HG03280 (cell line): Measurements from ENCODE around the gene SHB.
A peak's percentile ranks its signal among the peaks of the same experiment; 100 is the strongest.
"Not testable (repeated sequence)": the region's sequence is repeated elsewhere in the genome, so short reads cannot be mapped to it uniquely, and the experiment has no call there.

Experiments used
- ATAC-seq: cut with Tn5 transposase; IDR thresholded peaks from one replicate; pipeline ENCODE4 v1.9.1; 2021; ENCODE audit warnings: mild to moderate bottlenecking, moderate library complexity; ENCODE audit not compliant: unreplicated experiment

SHB gene

DNA sequence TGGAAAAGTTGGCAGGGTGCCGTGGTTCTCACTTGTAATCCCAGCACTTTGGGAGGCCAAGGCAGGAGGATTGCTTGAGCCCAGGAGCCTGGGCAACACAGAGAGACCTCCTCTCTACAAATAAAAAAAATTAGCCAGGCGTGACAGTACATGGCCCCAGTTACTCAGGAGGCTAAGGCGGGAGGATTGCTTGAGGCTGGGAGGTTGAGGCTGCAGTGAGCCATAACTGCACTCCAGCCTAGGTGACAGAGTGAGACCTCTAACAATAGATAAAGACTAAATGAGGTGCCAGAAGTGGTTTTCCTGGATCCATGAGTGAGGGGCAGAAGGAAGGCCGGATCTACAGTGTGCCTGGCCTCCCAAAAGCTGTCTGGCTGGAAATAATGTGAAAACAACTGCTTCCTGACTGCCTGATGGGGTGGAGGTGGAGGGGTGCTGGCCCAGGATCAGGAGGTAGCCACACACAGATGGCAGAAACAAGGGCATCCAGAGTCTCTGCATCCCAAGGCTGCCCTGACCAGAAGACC lies 4.1 kb downstream of the SHB start:
- no peak for ATAC-seq

DNA sequence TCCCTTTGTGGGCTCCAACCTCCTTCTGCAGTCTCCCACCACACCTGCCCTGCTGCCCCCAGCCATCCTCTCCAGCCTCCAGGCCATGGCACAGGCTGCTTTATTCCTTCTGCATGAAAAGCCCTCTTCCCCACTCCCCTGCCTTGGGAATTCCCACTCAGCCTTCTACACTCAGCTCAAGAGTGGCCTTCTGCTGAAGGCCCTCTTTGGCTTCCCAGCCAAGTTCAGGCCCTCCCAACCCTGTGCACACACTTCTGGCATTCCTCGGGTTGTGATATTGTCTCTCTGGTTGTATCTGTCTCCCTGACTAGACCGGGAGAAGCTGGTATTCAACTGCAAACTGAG lies 5.7 kb downstream of the SHB start:
- no peak for ATAC-seq

DNA sequence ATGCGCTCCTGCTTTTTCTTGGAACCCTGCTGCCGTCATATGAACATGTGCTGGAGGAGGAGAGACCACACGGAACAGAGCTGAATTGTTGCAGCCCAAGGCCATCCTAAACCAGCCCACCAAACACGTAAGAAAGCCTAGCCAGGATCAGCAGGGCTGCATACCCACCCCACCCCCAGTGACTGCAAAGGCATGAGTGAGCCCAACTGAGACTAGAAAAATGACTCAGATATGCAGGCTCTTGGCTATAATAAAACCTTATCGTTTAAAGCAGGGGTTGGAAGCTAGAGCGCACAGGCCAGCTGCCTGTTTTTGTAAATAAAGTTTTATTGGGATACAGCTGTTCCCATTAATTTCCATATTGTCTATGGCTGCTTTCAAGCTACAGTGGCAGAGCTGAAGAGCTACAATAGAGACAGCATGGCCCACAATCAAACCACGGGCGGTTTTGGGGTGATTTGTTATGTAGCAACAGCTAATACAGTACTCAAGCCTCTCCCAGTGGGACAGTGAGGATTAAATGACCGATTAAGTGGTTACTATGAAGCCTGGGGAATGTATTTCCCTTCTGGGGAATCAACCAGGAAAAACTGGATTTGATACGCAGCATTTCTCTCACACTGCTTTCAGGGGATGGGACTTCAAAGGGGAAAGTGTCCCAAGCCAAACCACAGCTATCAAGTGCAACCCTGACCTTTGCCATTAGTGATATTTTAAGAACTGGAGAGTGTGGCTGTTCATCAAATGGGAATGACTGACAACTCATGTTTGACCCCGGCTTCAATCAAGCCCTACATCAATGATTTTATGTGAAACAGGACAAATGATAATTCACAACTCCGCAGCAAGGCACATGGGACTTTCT lies 6.3 kb downstream of the SHB start:
- no peak for ATAC-seq

DNA sequence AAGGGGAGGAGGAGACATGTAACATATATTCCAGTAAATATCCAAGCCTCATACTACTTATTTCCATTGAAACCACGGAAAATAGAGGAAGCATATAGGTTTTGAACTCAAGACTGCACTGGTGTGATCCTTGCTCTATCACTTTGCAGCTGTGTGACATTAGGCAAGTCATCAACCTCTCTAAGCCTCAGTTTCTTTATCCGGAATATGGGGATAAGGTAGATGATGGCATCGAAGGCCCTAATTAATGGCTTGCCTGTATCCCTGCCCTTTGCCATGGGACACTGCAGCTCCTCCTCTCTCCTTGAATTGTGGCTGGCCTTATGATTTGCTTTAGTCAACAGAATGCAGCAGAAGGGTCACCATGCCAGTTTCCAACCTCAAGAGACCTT lies 6.9 kb downstream of the SHB start:
- no peak for ATAC-seq

DNA sequence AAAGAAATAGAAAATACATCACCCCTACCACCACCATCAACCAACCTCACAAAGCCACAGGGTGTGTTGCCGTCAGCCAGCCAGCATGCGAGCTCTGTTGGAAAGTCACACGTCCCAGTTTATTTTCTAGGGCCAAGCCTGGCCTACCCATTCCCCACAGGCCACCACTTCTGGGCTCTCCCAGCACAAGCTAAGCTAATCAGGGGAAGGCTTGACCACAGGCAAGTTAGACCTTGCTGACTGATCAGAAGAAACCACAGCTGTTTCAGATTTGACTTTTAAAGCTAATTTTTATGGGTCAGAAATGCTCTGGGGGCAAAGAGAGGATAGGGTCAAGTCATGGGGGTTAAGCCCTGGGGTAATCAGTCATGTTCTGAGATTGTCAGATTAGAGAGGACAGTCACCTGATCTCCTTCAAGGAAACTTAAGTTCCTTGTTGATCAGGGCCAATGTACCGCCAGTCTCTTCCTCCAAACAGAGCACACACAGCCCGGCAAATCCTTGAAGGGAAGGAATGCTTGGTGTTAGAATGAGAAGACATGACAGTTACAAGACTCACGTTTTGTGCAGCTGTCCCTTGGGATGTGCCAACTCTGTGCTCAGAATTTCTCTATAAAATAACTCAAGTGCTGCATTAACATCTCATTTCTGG lies 7.6 kb downstream of the SHB start:
- peak; percentile 49 for ATAC-seq

DNA sequence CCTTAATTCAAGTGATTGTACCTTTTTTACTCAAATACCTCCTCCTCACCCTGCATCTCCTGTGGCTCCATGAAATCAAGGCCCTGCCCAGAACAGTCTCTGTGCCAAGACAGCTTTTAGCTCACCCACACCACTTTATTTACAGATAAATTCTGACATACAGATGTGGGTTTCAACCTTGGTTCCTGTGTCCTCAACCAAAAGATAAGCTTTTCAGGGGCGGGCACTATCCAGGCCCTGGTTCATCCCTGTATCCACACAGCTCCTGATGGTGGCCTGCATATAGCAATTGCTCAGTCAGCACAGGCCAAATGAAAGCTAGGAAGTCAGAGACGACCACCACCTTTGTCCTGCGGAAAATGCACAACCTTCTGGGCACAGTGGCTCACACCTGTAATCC lies 8.3 kb downstream of the SHB start:
- ATAC-seq = no peak

DNA sequence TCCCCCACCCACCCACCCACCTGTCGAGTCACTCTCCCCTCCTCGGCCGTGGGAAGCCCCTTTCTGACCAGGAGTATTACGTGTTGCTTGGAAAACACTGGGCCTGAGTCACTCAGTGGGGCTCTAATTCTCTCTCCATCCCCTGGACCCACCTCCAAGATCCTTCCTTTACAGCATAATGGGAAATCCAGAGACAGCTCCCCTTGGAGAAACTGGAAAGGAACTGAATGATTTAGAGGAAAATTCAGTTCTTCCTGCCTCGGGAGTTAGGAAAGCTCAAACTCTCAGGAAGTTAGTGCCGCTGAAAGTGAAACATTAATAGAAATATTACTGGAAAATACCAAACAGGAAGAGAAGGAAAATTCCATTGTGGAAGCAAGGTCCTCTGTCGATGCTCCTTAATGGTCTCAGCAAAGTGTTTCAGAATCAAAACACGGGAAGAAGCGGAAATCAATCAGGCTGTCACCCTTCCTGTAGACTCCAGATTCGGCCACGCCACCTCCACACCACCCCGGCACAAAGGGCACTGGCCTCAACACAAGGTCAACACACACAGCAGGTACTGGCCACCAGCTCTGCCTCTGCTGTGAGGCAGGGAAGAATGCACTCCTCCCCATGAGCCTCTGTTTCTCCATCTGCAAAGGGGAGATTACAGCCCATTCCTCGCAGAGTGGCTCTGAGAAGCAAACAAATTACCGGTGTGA lies 9.6 kb downstream of the SHB start:
- ATAC-seq = no peak

DNA sequence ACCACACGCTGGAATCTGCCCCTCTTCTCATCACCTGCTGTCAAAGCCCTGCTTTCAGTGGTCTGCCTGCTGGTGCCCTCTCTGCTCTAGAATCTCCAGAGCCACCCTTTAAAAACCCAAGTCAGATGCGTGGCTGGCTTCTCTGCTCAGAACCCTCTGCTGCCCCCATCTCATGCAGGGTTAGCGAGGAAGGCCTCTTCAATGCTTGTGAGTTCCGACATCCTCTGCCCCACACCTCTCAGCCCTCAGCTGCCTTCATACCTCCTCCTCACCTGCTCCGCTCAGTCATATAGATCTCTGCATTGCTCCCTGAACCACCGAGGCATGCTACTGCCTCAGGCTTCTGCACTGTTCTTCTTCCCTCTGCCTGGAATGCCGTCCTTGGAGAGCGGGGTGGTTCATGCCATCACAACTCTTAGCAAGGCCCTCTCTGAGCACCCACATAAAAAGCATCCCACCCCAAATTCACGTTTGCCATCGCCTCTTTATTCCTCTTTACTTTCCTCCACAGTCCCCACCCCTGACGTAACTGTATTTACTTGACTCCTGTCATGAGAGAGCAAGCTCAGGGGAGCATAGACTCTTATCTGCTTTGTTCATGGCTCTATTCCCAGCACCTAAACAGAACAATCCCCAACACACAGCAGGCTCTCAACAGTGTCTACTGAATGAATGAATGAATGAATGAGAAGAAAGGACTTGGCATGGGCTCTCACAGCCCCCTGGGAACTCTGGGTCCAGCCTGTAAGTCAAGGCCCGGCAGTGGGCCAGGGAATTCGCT lies 10.4 kb downstream of the SHB start:
- no peak for ATAC-seq

DNA sequence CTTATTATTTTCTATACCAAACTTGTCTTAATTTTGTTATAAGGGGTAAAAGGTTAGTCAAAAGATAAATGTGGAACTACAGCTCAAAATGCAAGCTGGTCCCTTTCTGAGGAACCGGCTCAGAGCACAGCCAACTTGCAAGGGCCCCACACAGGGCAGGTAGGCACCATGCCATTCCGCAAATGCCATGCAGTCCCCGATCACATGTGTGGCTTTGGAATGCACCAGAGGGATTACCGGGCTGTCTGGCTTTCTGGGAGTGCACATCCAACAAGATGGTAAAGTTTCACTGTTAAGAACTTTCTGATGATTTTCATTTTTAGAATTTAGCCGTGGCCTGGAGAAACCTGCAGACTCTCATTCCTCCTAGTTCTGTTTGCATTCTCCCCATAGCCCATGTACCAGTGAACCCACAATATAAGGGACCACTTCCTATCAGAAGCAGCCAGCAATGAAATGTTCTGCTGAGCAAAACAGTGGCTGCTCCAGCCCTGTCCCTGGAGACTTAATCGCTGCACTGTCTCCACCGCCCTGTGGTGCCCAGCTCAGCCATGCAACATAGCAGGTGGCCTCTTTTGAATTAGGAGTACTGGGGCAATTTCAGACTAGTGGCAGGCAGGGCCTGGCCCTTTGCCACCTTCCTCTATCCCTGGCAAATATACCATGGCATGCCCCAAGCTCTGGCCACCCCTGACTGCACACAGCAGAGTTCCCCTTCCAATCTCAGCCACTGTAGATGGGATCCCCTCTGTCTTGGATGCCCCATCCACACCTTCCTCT lies 11.4 kb downstream of the SHB start:
- ATAC-seq = no peak

DNA sequence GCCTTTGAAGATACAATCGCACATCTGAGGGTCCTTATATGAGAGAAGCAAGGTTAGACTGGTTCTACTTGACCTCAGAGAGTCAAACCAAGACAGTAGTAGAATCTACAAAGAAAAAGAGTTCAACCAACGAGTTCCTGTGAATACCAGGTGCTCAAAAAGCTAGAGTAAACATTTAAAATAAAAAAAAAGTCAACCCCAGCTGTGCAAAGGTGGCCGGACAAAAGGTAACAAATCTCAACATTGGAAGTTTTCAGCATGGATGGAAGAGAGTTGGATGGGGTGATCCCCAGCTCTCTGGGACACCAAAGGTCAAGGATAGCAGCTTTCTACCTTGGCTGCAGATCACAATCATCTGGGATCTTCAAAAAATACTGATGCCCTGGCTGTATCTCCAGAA lies 14.4 kb downstream of the SHB start:
- no peak for ATAC-seq

DNA sequence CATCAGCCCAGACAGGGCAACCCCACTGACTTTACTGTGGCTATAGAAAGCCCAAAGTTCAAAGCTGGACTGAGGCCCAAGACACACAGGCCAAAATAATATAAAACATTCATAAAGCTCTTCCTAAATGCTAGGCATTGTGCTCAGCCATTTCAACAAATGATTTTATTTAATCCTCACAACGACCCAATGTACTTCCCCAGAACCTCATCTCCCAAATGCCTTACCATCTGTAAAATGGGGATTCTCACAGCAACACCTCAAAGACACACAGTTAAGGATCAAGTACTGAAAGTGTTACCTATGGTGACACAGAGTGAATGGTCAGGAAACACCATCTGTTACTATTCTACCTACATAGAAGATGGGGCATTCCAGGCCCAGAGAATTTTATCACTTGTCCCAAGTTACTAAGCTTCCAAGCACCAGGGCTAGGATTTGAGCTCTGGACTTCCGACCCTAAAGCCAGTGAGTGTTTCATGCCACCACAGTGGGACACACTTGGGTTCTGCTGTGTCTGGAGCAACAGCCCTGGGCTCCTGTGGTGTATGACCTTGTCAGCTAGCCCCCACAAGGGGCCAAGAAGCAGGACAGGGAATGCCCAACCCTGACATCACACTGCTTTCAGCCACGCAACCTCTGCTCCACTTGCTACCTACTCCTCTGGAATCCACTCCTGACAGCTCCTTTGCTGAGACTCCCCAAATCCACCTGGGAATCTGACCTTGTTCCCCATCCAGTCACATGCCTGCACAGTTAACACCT lies 15.1 kb downstream of the SHB start:
- ATAC-seq = no peak

DNA sequence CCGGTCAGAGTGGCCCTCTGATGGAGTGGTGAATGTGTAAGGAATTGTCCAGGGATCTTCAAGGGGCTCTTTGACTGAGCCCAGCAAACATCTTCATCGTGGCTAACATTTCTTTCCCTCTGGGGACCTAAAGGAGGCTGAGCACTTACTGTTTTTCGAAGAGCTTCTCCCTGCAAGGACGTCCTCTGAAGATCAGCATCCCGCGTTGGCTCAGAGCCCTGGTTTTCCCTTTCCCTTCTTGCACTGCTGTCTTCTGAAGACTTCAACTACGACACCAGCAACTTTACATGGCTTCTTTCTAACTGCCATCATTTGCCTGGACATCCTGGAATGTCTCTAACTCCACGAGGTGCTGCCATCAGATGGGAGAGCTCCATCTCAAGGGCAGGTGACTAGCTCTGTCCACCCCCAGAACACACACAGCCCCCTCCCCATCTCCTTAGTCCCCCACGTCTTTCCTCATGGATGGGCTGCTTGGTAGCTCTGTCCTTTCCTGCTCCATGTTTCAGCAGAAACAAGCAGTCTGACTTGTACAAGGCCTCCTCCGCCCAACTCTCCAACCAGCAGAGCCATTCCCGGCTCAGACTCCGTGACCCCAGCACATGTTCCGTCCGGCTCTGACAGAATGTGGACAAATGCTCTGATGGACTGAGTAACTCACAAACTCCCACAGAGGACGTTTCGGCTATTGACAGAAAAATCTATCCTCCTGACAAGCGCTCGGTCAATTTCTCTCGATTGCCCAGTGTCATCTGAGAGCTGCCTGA lies 17.1 kb downstream of the SHB start:
- no peak for ATAC-seq

DNA sequence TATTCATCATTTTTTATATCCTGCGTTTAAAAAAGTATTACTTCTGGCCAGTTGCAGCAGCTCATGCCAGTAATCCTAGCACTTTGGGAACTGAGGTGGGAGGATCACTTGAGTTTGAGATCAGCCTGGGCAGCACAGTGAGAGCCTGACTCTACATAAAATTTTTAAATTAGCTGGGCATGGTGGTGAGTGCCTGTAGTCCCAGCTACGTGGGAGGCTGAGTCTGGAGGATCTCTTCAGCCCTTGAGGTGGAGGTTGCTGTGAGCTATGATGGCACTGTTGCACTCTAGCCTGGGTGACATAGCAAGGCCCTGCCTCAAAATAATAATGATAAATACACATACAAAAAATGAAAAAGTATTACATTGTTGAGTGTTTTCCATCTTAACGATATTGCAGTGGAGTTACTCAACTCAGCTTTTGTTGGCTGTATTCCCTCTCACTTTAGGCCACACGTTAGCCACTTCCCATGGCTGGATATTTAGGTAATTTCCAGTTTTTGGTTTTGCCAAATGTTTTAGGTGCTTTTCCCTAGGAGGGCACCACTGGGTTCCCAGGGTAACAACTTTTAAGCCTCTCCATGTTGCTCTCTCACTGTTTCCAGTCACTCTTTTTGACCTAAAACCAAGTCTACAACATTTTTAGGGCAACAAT lies 20.6 kb downstream of the SHB start:
- ATAC-seq = no peak

DNA sequence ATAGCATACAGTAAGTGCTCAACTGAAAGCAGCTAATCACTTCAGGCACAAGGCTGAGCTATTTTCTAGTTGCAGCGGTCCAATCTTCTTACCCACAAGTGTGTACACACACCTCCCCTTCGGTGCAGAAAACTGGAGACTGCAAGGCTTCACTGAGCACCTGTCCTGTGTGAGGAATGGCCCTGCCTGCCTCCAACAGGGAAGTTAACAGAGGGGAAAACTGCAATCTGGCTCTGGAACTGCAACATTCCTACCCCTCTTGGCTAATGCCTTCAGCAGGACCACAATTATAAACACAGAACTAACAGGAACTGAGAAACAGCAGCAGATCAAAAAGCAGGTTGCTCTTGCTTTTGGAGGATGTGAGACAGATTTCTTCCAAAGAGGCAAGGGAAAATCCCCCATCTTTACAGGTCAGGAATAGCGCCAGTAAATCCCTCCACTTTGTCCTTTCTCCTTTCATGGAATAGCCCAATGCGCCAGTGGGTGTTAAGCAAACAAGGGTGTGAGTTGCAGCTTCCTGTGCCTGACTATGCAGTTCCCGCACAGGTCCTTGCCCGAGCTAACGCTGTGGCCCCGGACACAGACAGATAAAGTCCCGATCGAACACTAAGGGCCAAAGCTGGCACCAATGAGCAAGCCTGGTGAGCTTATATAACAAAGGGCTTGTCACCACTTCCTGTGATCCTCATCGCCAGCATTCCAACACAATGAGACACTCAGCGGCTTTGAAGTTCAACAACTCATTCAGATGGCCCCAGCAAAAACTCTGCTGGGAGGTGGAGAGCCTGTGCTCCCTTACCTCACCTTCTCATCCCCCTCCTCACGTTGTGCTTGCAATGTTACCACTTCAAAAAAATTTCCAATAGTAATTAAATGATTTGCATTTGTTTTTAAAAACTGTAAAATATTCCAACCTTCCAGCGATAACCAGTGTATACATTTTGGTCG lies 21.5 kb downstream of the SHB start:
- ATAC-seq = no peak

DNA sequence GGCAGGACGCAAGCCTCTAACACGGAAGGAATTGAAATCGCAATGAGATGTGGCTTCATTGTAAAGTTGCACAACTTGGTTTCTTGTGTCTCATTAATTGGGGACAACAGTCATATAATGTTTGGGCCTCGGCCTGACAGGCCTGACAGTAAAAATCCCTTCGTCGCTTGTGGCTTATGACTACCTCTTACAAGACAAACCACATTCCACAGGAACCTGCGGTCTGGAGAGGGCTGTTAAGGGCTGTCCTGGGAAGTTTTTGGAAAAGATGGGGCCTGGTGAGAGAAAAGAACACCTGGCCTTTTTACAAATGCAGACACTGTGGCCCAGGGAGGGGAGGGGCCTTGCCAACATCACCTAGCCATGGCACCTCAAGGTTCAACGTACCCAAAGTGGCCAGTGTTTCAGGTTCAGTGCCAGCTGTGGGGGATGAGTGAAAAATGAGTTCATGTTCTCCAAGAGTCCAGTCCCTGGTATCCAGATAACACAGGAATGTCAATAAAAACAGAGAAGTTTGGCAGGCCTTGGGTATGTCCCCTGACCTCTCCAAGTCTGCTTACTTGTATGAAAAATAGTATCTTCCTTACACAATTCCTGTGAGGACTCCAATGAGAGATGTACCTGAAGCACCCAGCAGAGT lies 22.2 kb downstream of the SHB start:
- no peak for ATAC-seq

DNA sequence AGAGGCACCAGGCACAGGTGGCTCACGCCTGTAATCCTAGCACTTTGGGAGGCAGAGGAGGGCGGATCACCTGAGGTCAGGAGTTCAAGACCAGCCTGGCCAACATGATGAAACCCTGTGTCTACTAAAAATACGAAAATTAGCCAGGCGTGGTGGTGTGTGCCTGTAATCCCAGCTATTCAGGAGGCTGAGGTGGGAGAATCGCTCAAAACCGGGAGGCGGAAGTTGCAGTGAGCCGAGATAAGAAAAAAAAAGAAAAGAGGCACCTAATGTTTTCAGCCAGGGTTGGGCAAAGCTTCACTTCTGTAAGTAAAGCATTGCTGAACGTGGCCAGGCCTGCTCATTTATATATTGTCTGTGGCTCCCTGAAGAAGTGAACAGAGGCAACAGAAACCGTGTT lies 23.1 kb downstream of the SHB start:
- ATAC-seq = not testable (repeated sequence)

DNA sequence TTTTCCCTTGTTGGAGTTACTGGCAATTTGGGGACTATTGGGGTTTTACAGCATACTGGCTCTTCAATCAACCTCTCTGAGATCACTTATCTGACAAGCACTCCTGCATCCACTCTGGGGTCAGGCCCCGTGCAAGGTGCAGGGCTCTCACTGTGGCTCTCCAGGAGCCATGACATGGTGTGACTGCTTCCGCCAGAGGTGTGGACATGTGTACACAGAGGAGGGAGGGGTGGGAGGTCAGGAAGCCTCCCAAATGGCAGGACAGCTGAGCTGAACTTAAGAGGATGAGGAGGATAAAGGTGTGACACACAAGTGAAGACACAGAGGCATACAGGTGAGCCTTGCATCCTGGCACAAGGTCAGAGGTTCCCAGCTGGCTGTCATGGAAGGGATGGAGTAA lies 24.3 kb downstream of the SHB start:
- ATAC-seq = no peak
